ENCODE results near the gene NR4A1.

NR4A1 gene

GRCh38 chr12:52018433-52019112, 32.7 kb upstream of the NR4A1 start:
- peaks cover 18% of the 10 kb centered on the region for H3K36me3 ChIP-seq
- no peaks in the 10 kb centered on the region for H4K20me1 ChIP-seq
- TF ChIP-seq Cebpa-rat (IDR thresholded peaks at IDR 0.05) = no peak
- peak overlapping the region; percentile 96 for H3K4me2 ChIP-seq
- no peak overlapping the region for H3K27ac ChIP-seq
- no peaks in the 10 kb centered on the region for H3K27me3 ChIP-seq
- H3K4me1 ChIP-seq = peaks cover 78% of the 10 kb centered on the region
- H3K4me3 ChIP-seq = no peak overlapping the region
- no peaks in the 10 kb centered on the region for H3K9me3 ChIP-seq
- peak overlapping the region; percentile 9; the same call in 1 of the 2 replicates for H3K9ac ChIP-seq

- H4K20me1 ChIP-seq = no peaks in the 10 kb centered on the region
- no peak for TF ChIP-seq Cebpa-rat (IDR thresholded peaks at IDR 0.05)
- H3K4me3 ChIP-seq = no peak overlapping the region
- H3K36me3 ChIP-seq = peaks cover 11% of the 10 kb centered on the region
- H3K9me3 ChIP-seq = no peaks in the 10 kb centered on the region
- H3K9ac ChIP-seq = peak overlapping the region; percentile 9; the same call in 1 of the 2 replicates
- H3K27ac ChIP-seq = no peak overlapping the region
- peaks cover 83% of the 10 kb centered on the region for H3K4me1 ChIP-seq
- peak overlapping the region; percentile 96 for H3K4me2 ChIP-seq
- H3K27me3 ChIP-seq = no peaks in the 10 kb centered on the region
These were observed 32.0 kb upstream of the NR4A1 start for GRCh38 chr12:52019113-52019770.

GRCh38 chr12:52020539-52021336, 30.5 kb upstream of the NR4A1 start:
- H3K9ac ChIP-seq = no peak overlapping the region; the same call in 1 of the 2 replicates
- H3K4me1 ChIP-seq = peaks cover 91% of the 10 kb centered on the region
- 0 out of 2 replicates have a peak overlapping the region, but pooled peaks have one; percentile 45 for H3K27ac ChIP-seq
- H3K27me3 ChIP-seq = no peaks in the 10 kb centered on the region
- 0 out of 2 replicates have a peak overlapping the region, but pooled peaks have one; percentile 36 for H3K4me3 ChIP-seq
- H3K9me3 ChIP-seq = no peaks in the 10 kb centered on the region
- no peaks in the 10 kb centered on the region for H3K36me3 ChIP-seq
- TF ChIP-seq Cebpa-rat (IDR thresholded peaks at IDR 0.05) = no peak
- H3K4me2 ChIP-seq = peak overlapping the region; percentile 96
- H4K20me1 ChIP-seq = no peaks in the 10 kb centered on the region

- H3K4me2 ChIP-seq = peak overlapping the region; percentile 96
- no peaks in the 10 kb centered on the region for H3K27me3 ChIP-seq
- peak overlapping the region; percentile 78 for H3K27ac ChIP-seq
- H3K36me3 ChIP-seq = no peaks in the 10 kb centered on the region
- H3K4me3 ChIP-seq = peak overlapping the region; percentile 69
- TF ChIP-seq Cebpa-rat (IDR thresholded peaks at IDR 0.05) = no peak
- H3K4me1 ChIP-seq = peaks cover 93% of the 10 kb centered on the region
- H3K9ac ChIP-seq = peak overlapping the region; percentile 64
- no peaks in the 10 kb centered on the region for H4K20me1 ChIP-seq
- no peaks in the 10 kb centered on the region for H3K9me3 ChIP-seq
These were observed 28.4 kb upstream of the NR4A1 start for GRCh38 chr12:52022841-52023181.

GRCh38 chr12:52023182-52023975, 27.9 kb upstream of the NR4A1 start:
- H3K27ac ChIP-seq = peak overlapping the region; percentile 78
- no peaks in the 10 kb centered on the region for H4K20me1 ChIP-seq
- no peaks in the 10 kb centered on the region for H3K9me3 ChIP-seq
- no peaks in the 10 kb centered on the region for H3K36me3 ChIP-seq
- H3K9ac ChIP-seq = peak overlapping the region; percentile 64
- H3K4me3 ChIP-seq = peak overlapping the region; percentile 69
- peak overlapping the region; percentile 96 for H3K4me2 ChIP-seq
- no peak for TF ChIP-seq Cebpa-rat (IDR thresholded peaks at IDR 0.05)
- H3K4me1 ChIP-seq = peaks cover 92% of the 10 kb centered on the region
- H3K27me3 ChIP-seq = no peaks in the 10 kb centered on the region

- TF ChIP-seq Cebpa-rat (IDR thresholded peaks at IDR 0.05) = no peak
- Histone ChIP-seq H3K9me3 (no peaks in the 10 kb centered on the region), H3K4me2 (peak overlapping the region; percentile 96), H3K4me3 (peak overlapping the region; percentile 69), H3K36me3 (no peaks in the 10 kb centered on the region), H3K9ac (peak overlapping the region; percentile 64), H4K20me1 (no peaks in the 10 kb centered on the region), H3K27me3 (no peaks in the 10 kb centered on the region), H3K27ac (peak overlapping the region; percentile 78), H3K4me1 (peaks cover 89% of the 10 kb centered on the region)
These were observed 27.1 kb upstream of the NR4A1 start for GRCh38 chr12:52023976-52024688.

- peaks cover 89% of the 10 kb centered on the region for H3K4me1 ChIP-seq
- no peak overlapping the region for H3K4me3 ChIP-seq
- H3K27ac ChIP-seq = peak overlapping the region; percentile 78; the same call in 1 of the 2 replicates
- H3K27me3 ChIP-seq = no peaks in the 10 kb centered on the region
- H3K4me2 ChIP-seq = peak overlapping the region; percentile 96
- H3K9ac ChIP-seq = peak overlapping the region; percentile 63; the same call in 1 of the 2 replicates
- TF ChIP-seq Cebpa-rat (IDR thresholded peaks at IDR 0.05) = no peak
- H3K36me3 ChIP-seq = no peaks in the 10 kb centered on the region
- H3K9me3 ChIP-seq = no peaks in the 10 kb centered on the region
- no peaks in the 10 kb centered on the region for H4K20me1 ChIP-seq
These were observed 26.4 kb upstream of the NR4A1 start for GRCh38 chr12:52024845-52025230.

- no peak for TF ChIP-seq Cebpa-rat (IDR thresholded peaks at IDR 0.05)
- H3K4me2 ChIP-seq = peak overlapping the region; percentile 96
- no peak overlapping the region for H3K27ac ChIP-seq
- H3K36me3 ChIP-seq = no peaks in the 10 kb centered on the region
- no peak overlapping the region for H3K4me3 ChIP-seq
- H3K9ac ChIP-seq = no peak overlapping the region
- no peaks in the 10 kb centered on the region for H4K20me1 ChIP-seq
- H3K9me3 ChIP-seq = no peaks in the 10 kb centered on the region
- H3K4me1 ChIP-seq = peaks cover 86% of the 10 kb centered on the region
- no peaks in the 10 kb centered on the region for H3K27me3 ChIP-seq
These were observed 25.0 kb upstream of the NR4A1 start for GRCh38 chr12:52026263-52026662.
